Endothelial cell (in vitro differentiated cells): ENCODE results near the gene CXCL6. TPM values are rescaled to one million over a fixed set of nuclear protein-coding genes. Genes with fewer than 3 reads are reported as not detected.
A peak's percentile ranks its signal among the peaks of the same experiment; 100 is the strongest.

Experiments used
- DNase-seq: peaks from one replicate; pipeline ENCODE4 v3.0.0; 2021; ENCODE audit warnings: low spot score
- H3K27ac Mint-ChIP-seq: one replicate; pipeline ENCODE4 v1.8.0; 2021; ENCODE audit warnings: mixed read lengths, inconsistent platforms; ENCODE audit not compliant: unreplicated experiment
- H3K27me3 Mint-ChIP-seq: one replicate; pipeline ENCODE4 v1.8.0; 2021; ENCODE audit warnings: mild to moderate bottlenecking, moderate library complexity, mixed read lengths, inconsistent platforms; ENCODE audit not compliant: unreplicated experiment
- H3K36me3 Mint-ChIP-seq: one replicate; pipeline ENCODE4 v1.8.0; 2021; ENCODE audit warnings: mild to moderate bottlenecking, low read depth, mixed read lengths, inconsistent platforms; ENCODE audit not compliant: unreplicated experiment
- H3K4me1 Mint-ChIP-seq: one replicate; pipeline ENCODE4 v1.8.0; 2021; ENCODE audit warnings: mild to moderate bottlenecking, mixed read lengths, inconsistent platforms; ENCODE audit not compliant: unreplicated experiment
- H3K4me3 Mint-ChIP-seq: one replicate; pipeline ENCODE4 v1.8.0; 2021; ENCODE audit warnings: mild to moderate bottlenecking, mixed read lengths, inconsistent platforms; ENCODE audit not compliant: unreplicated experiment
- H3K9me3 Mint-ChIP-seq: one replicate; pipeline ENCODE4 v1.8.0; 2021; ENCODE audit warnings: mixed read lengths, inconsistent platforms; ENCODE audit not compliant: unreplicated experiment
- total RNA-seq: library from RNA; stranded (reverse); fragmentation: NEBNext Ultra II Directional; extraction: Animal tissue kit (Norgen Biotek cat#: 25700); gene quantifications from one replicate; pipeline ENCODE4 v1.2.1, GENCODE V29; 2021; ENCODE audit not compliant: unreplicated experiment
- TF ChIP-seq, protein P1 (sequence below): fragments of 200-600 bp; sonication (generic); IDR thresholded peaks from one replicate; pipeline ENCODE4 v1.5.0; 2021; ENCODE audit warnings: antibody characterized with exemption; ENCODE audit not compliant: unreplicated experiment

Gene CXCL6
- total RNA-seq, 1 donor from 2014 or later: 0.15 TPM

DNA sequence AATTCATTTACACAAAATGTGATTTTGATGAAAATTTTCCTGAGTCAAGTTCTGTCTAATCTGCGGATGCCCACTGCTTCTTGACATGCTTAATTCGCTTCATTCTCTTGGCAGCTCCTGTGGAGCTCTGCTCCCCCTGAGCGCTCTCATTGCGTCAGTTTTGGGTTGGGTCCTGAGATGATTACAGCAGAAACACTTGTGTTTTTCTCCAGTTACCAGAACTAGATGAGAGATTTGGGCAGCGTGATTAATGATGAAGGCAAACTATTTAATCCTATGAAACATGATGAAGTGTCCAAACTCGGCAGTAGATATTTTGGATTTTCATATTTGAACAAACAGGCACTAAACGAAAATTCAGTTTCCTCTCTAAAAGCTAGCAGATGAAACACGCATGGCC is 28.5 kb downstream of the CXCL6 start:
- Mint-ChIP-seq H3K36me3 (no peaks in the 10 kb centered on the region), H3K27ac (no peak overlapping the region), H3K4me3 (no peak overlapping the region), H3K9me3 (no peaks in the 10 kb centered on the region), H3K27me3 (peaks cover 7% of the 10 kb centered on the region), H3K4me1 (peaks cover 16% of the 10 kb centered on the region)
- no peak for DNase-seq
- TF ChIP-seq, protein P1, sequence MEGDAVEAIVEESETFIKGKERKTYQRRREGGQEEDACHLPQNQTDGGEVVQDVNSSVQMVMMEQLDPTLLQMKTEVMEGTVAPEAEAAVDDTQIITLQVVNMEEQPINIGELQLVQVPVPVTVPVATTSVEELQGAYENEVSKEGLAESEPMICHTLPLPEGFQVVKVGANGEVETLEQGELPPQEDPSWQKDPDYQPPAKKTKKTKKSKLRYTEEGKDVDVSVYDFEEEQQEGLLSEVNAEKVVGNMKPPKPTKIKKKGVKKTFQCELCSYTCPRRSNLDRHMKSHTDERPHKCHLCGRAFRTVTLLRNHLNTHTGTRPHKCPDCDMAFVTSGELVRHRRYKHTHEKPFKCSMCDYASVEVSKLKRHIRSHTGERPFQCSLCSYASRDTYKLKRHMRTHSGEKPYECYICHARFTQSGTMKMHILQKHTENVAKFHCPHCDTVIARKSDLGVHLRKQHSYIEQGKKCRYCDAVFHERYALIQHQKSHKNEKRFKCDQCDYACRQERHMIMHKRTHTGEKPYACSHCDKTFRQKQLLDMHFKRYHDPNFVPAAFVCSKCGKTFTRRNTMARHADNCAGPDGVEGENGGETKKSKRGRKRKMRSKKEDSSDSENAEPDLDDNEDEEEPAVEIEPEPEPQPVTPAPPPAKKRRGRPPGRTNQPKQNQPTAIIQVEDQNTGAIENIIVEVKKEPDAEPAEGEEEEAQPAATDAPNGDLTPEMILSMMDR: no peak

DNA sequence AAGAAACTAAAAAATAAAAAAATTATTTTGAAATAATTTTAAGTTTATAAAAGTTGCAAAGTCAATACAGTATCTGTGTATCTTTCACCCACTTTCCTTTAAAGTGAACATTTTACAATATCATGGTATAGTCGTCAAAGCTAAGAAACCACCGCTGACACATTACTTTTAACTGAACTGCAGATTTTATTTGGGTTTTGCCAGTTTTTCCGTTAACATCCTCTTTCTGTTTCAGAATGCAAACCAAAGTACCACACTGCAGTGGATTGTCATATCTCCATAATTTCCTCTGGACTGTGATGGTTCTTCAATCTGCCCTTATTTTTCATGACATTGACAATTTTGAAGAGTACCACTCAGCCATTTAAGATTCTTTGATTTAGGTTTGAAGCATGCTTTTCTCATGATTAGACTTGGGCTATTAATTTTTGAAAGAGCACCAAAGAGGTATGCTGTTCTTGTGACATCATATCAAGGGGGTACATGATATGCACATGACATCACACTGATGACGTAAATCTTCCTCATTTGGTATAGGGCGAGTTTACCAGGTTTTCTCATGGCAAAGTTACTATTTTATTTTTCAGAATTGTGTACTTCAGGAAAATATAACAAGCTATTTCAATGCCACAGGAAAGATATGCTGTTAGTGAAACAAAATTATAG is 29.1 kb downstream of the CXCL6 start:
- Mint-ChIP-seq H3K27me3 (peaks cover 7% of the 10 kb centered on the region), H3K4me1 (peaks cover 20% of the 10 kb centered on the region), H3K36me3 (no peaks in the 10 kb centered on the region), H3K9me3 (no peaks in the 10 kb centered on the region), H3K27ac (no peak overlapping the region), H3K4me3 (no peak overlapping the region)
- TF ChIP-seq, protein P1: no peak
- DNase-seq: no peak

GRCh38 chr4:73866246-73866645 is 29.8 kb downstream of the CXCL6 start:
- Mint-ChIP-seq H3K27me3 (peaks cover 7% of the 10 kb centered on the region), H3K4me3 (no peak overlapping the region), H3K9me3 (no peaks in the 10 kb centered on the region), H3K4me1 (peaks cover 21% of the 10 kb centered on the region), H3K36me3 (no peaks in the 10 kb centered on the region), H3K27ac (no peak overlapping the region)
- TF ChIP-seq, protein P1: no peak
- DNase-seq: no peak

DNA sequence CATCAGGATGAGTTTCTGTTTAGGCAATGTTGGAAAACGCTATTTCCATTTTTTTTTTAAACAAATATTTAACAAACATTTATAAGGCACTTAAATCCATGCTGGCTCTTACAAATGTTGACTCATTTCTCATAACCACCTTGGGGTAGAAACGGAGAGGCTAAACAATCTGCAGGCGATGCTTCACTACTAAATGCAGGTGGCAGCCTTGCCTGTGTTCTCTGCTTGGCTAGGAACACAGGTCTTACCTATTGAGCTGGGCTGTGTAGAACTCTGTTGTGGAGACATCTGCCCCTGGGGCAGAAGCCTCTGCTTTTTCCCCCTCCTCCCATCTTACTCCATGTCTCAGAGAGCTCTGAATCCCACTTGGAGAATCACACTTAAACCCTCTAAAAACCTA is 31.3 kb downstream of the CXCL6 start:
- no peaks in the 10 kb centered on the region for H3K9me3 Mint-ChIP-seq
- TF ChIP-seq, protein P1: no peak
- no peaks in the 10 kb centered on the region for H3K36me3 Mint-ChIP-seq
- no peak overlapping the region for H3K4me3 Mint-ChIP-seq
- H3K27me3 Mint-ChIP-seq: peaks cover 5% of the 10 kb centered on the region
- H3K27ac Mint-ChIP-seq: peak overlapping the region; percentile 62
- DNase-seq: no peak
- H3K4me1 Mint-ChIP-seq: peaks cover 28% of the 10 kb centered on the region

DNA sequence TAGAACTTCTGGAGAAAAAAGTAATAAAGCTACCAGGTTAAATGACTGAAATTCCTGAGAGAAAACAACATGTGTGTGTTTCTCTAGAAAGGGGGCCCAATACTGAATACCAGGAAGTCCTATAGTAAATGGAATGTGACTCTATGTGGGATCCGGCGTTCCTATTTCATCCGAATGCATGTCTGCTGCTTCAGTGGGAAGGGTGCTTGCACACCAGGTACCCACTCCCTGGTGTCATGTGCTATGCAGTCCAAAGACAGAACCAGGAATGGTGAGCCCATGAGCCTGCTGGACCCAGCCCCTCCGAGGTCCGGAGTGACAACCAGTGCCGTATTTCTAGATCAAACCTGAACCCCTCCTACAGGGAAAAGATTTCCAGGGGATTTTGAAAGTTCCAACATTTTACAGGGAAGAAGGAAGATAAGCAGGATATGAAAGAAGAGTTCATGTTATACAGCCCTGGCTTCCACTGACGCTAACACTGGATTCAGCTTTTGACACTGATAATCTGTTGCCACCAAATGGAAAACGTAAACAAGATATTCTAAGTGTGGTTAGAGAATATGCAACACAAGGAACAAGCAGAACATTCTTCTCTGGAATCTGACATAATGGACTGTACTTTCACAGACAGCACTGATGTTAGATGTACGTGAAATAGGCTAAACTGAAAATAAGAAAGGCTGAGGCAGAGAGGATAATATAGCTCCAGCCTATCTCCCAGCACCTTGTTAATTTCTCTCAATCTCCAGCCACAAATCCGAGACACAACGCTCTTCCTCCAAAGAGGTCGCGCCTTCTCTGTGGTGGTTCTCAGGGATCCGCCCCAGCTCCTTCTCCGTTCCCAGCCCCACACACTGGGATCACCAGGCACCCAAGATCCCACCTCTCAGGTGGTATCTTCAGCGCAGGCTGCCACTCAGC is 32.0 kb downstream of the CXCL6 start:
- TF ChIP-seq, protein P1: no peak
- H3K27me3 Mint-ChIP-seq: peaks cover 8% of the 10 kb centered on the region

More for the DNA sequence above, 32.0 kb downstream of the CXCL6 start:
- Mint-ChIP-seq H3K4me3 (peak overlapping the region; percentile 87), H3K27ac (peak overlapping the region; percentile 62), H3K9me3 (no peaks in the 10 kb centered on the region), H3K4me1 (peaks cover 34% of the 10 kb centered on the region), H3K36me3 (no peaks in the 10 kb centered on the region)
- no peak for DNase-seq
